Sigmoid colon (tissue), 7 donors: ENCODE measurements around the gene RELB. TPM values are rescaled to one million over a fixed set of nuclear protein-coding genes. Genes with fewer than 3 reads are reported as not detected.

Experiments
- DNase-seq: peaks from one replicate; pipeline ENCODE4 v3.0.0-alpha.2; 2019
- H3K27ac ChIP-seq, 4 donors: fragments of 200-600 bp; sonication (generic); one replicate each; pipeline ENCODE4 v1.5.1; 2016 to 2019; ENCODE audit warnings: mild to moderate bottlenecking in 1 of 4
- H3K27me3 ChIP-seq, 3 donors: fragments of 200-600 bp; sonication (generic); one replicate each; pipeline ENCODE4 v1.5.1; 2019; ENCODE audit warnings: mild to moderate bottlenecking in 1 of 3
- H3K36me3 ChIP-seq, 4 donors: fragments of 200-600 bp; sonication (generic); one replicate each; pipeline ENCODE4 v1.5.1; 2016 to 2019
- H3K4me1 ChIP-seq, 4 donors: fragments of 200-600 bp; sonication (generic); one replicate each; pipeline ENCODE4 v1.5.1; 2017 to 2019
- H3K4me3 ChIP-seq, 4 donors: fragments of 200-600 bp; sonication (generic); one replicate each; pipeline ENCODE4 v1.5.1; 2017 to 2019; ENCODE audit warnings: mild to moderate bottlenecking in 2 of 4, moderate library complexity in 1 of 4
- H3K9me3 ChIP-seq, 4 donors: fragments of 200-600 bp in 3 of 4; sonication (generic) in 3 of 4; one replicate each; pipeline versions ENCODE4 v1.5.1 to v1.6.1; 2013 to 2019
- CTCF ChIP-seq, 4 experiments: fragments of 450-650 bp in 3 of 4; fragments of 200-600 bp in 1 of 4; IDR thresholded peaks; one replicate each; pipeline ENCODE4 v1.5.1; 2016 to 2019; ENCODE audit warnings: antibody characterized with exemption in 4 of 4, mild to moderate bottlenecking in 3 of 4, moderate library complexity in 2 of 4
- EP300 ChIP-seq, 4 donors: sonication (generic); formaldehyde crosslinking; IDR thresholded peaks; one replicate each; pipeline ENCODE4 v1.6.1; 2017; ENCODE audit warnings: antibody characterized with exemption in 4 of 4
- POLR2A ChIP-seq, 2 donors: fragments of 450-650 bp; IDR thresholded peaks; one replicate each; pipeline ENCODE4 v1.6.1; 2016; ENCODE audit warnings: antibody characterized with exemption in 2 of 2, mild to moderate bottlenecking in 2 of 2, moderate library complexity in 2 of 2
- POLR2AphosphoS5 ChIP-seq, 4 donors: sonication (generic); formaldehyde crosslinking; IDR thresholded peaks; one replicate each; pipeline ENCODE4 v1.6.1; 2017; ENCODE audit warnings: antibody characterized with exemption in 4 of 4
- WGBS, 2 donors: extraction: QIAGEN DNeasy Blood & Tissue Kit; methylation state at CpG; one replicate each; pipeline ENCODE4 v1.1.7; 2013; 5-methylcytosine and 5-hydroxymethylcytosine counted together
- intact Hi-C: fragments of 100-400 bp; cut with DNase I; formaldehyde crosslinking; loops from one replicate; pipeline ENCODE4 v1.15.1; 2023
- polyA plus RNA-seq, 3 donors: library from polyadenylated mRNA; stranded (reverse); fragments of 200-250 nt; gene quantifications; one replicate each; pipeline ENCODE4 v1.2.3, GENCODE V29; 2013
- total RNA-seq, 4 donors: library from RNA; depleted of rRNA; stranded (reverse); fragments of >200 nt; gene quantifications; one replicate each; pipeline ENCODE4 v1.1.0, GENCODE V29; 2016
- donor health status: healthy with polysubstance abuse.
- donor health status: Bipolar disorder and iron deficiency.
- donor health status: healthy.

RELB gene
- total and polyA plus RNA-seq, 7 donors: 3.2 to 50.2 (median 16.7) TPM

DNA sequence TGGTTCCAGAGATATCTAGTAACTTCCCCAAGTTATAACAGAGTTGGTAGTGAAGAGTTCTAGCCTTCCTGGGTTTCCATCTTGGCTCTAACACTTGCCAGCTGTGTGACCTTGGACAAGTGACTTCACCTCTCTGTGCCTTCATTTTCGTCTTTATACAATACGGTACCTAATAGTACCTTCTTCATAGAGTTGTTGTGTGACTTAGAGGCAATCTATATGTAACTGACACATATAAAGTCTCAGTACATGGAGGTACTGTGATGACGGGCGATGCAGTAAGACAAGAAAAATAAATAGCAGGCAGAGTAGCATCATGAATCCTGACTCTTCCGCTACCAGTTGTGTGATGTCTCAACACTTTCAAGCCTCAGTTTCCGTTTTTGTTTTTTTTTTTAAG, 29.6 kb downstream of the RELB start:
- no peaks in the 10 kb centered on the region for H3K4me1 ChIP-seq
- H3K4me3 ChIP-seq: no peak overlapping the region
- no peak overlapping the region for H3K27ac ChIP-seq
- H3K27me3 ChIP-seq: no peaks in the 10 kb centered on the region
- intact Hi-C loops: no loop called here
- 94 to 96% methylated on average over 6 of the region's 6 CpGs for WGBS, 2 donors
- H3K9me3 ChIP-seq: no peaks in the 10 kb centered on the region
- DNase-seq: no peak
- H3K36me3 ChIP-seq: peaks cover 3 to 80% (median 36%) of the 10 kb centered on the region in 4 donors
- no peak for TF ChIP-seq POLR2A (IDR thresholded peaks at IDR 0.05)
- TF ChIP-seq EP300 (IDR thresholded peaks at IDR 0.05): no peak
- TF ChIP-seq POLR2AphosphoS5 (IDR thresholded peaks at IDR 0.05): no peak
- TF ChIP-seq CTCF (IDR thresholded peaks at IDR 0.05): no peak

GRCh38 chr19:45032421-45032820, 31.2 kb downstream of the RELB start:
- Histone ChIP-seq H3K27me3 (no peaks in the 10 kb centered on the region), H3K27ac (no peak overlapping the region), H3K36me3 (peaks cover 3 to 88% (median 36%) of the 10 kb centered on the region in 4 donors), H3K4me3 (no peak overlapping the region), H3K4me1 (no peaks in the 10 kb centered on the region), H3K9me3 (no peaks in the 10 kb centered on the region)
- no peak for DNase-seq
- intact Hi-C loops: no loop called here
- no peak for TF ChIP-seq CTCF (IDR thresholded peaks at IDR 0.05)
- TF ChIP-seq POLR2AphosphoS5 (IDR thresholded peaks at IDR 0.05): no peak
- TF ChIP-seq POLR2A (IDR thresholded peaks at IDR 0.05): no peak
- no peak for TF ChIP-seq EP300 (IDR thresholded peaks at IDR 0.05)
- 88 to 92% methylated on average over 18 of the region's 18 CpGs for WGBS, 2 donors

DNA sequence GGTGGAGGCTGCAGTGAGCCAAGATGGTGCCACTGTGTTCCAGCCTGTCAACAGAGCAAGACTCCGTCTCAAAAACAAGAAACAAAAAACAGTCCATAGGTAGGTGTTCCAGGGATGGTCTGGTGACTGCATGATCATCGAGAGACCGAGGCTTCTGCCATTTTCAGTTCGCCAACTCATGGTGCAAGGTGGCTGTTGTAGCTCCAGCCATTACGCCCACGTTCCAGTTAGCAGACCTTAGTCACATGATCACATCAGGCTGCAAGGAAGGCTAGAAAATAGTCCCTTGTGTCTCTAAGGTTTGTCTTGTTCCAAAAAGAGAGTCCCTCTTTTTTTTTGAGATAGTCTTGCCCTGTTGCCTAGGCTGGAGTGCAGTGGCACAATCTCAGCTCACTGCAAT, 34.5 kb downstream of the RELB start:
- Histone ChIP-seq H3K4me3 (no peak overlapping the region), H3K9me3 (no peaks in the 10 kb centered on the region), H3K27ac (no peak overlapping the region), H3K4me1 (peaks cover 0 to 22% (median 16%) of the 10 kb centered on the region in 4 donors), H3K27me3 (no peaks in the 10 kb centered on the region), H3K36me3 (peaks cover 2 to 66% (median 21%) of the 10 kb centered on the region in 4 donors)
- intact Hi-C loops: loop anchor here (5.0 kb wide), 2 partner anchors 42 to 57 kb away; partner anchors contain the start of genes GEMIN7, PPP1R37 and ZNF296
- whole genome bisulfite sequencing, 2 donors: 96 to 99% methylated on average over 6 of the region's 6 CpGs
- TF ChIP-seq CTCF (IDR thresholded peaks at IDR 0.05) (no peak), EP300 (IDR thresholded peaks at IDR 0.05) (no peak), POLR2A (IDR thresholded peaks at IDR 0.05) (no peak), POLR2AphosphoS5 (IDR thresholded peaks at IDR 0.05) (no peak)
- no peak for DNase-seq

DNA sequence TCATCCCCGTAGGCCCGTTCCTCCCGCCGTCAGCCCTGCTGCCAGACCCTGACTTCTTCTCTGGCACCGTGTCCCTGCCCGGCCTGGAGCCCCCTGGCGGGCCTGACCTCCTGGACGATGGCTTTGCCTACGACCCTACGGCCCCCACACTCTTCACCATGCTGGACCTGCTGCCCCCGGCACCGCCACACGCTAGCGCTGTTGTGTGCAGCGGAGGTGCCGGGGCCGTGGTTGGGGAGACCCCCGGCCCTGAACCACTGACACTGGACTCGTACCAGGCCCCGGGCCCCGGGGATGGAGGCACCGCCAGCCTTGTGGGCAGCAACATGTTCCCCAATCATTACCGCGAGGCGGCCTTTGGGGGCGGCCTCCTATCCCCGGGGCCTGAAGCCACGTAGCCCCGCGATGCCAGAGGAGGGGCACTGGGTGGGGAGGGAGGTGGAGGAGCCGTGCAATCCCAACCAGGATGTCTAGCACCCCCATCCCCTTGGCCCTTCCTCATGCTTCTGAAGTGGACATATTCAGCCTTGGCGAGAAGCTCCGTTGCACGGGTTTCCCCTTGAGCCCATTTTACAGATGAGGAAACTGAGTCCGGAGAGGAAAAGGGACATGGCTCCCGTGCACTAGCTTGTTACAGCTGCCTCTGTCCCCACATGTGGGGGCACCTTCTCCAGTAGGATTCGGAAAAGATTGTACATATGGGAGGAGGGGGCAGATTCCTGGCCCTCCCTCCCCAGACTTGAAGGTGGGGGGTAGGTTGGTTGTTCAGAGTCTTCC, 36.3 kb downstream of the RELB start:
- Histone ChIP-seq H3K4me1 (peaks cover 0 to 37% (median 29%) of the 10 kb centered on the region in 4 donors), H3K36me3 (peaks cover 0 to 68% (median 19%) of the 10 kb centered on the region in 4 donors), H3K27ac (peak overlapping the region in 1 of 4 donors; percentile 94), H3K9me3 (no peaks in the 10 kb centered on the region), H3K4me3 (no peak overlapping the region), H3K27me3 (no peaks in the 10 kb centered on the region)
- intact Hi-C loops: loop anchor here (2.0 to 5.0 kb wide), 3 partner anchors 35 to 55 kb away; partner anchors contain the start of genes GEMIN7, PPP1R37 and ZNF296
- WGBS, 2 donors: 93 to 95% methylated on average over 37 of the region's 37 CpGs
- TF ChIP-seq POLR2AphosphoS5 (IDR thresholded peaks at IDR 0.05) (no peak), POLR2A (IDR thresholded peaks at IDR 0.05) (no peak), CTCF (IDR thresholded peaks at IDR 0.05) (no peak), EP300 (IDR thresholded peaks at IDR 0.05) (no peak)
- no peak for DNase-seq
